GM13976 (cell line): ENCODE measurements around the gene ARL6IP4.

Experiments used
- DNase-seq: peaks from one replicate; pipeline ENCODE4 v3.0.0; 2012; ENCODE audit warnings: low spot score
- CTCF ChIP-seq: IDR thresholded peaks from 2 replicates; pipeline ENCODE4 v1.5.1; 2012; ENCODE audit warnings: borderline replicate concordance, mild to moderate bottlenecking; ENCODE audit not compliant: insufficient read depth; ENCODE audit errors: extremely low read depth, missing control alignments, control extremely low read depth
- in situ Hi-C: fragments of 300-500 bp; cut with MboI; formaldehyde crosslinking; loops from one replicate; pipeline ENCODE4 v1.12.0; 2022; ENCODE audit warnings: low sequenced_read_pairs, mixed read lengths, inconsistent platforms; ENCODE audit not compliant: unreplicated experiment

Gene ARL6IP4

GRCh38 chr12:123022846-123023245 lies 42.4 kb downstream of the ARL6IP4 start:
- TF ChIP-seq CTCF: no peak
- in situ Hi-C loops: no loop called here
- DNase-seq: no peak

DNA sequence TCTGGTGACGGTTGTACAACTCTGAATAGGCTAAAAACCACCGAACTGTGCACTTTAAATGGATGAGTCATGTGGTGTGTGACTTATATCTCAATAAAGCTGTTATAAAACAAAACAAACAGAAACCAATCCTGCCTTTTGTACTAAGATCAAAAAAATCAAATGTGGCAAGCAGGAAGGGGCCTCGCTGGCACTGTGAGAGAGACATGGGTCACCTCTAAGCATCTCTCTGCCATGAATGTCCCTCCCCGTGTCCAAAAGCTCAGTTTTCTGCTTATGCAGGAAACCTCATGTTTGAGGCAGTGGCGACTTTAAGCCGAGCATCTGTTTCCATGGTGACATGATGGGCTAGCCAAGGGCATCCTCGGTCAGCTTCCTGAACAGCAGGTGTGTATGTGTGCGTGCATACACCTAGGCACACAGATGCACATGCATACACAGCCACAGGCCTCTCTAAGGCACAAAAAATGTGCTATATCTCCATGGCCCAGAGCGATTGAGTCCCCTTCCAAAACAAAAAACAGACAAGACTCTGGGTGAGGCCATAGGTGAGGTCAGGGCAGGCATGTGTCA lies 44.4 kb downstream of the ARL6IP4 start:
- TF ChIP-seq CTCF: no peak
- in situ Hi-C loops: no loop called here
- DNase-seq: no peak

DNA sequence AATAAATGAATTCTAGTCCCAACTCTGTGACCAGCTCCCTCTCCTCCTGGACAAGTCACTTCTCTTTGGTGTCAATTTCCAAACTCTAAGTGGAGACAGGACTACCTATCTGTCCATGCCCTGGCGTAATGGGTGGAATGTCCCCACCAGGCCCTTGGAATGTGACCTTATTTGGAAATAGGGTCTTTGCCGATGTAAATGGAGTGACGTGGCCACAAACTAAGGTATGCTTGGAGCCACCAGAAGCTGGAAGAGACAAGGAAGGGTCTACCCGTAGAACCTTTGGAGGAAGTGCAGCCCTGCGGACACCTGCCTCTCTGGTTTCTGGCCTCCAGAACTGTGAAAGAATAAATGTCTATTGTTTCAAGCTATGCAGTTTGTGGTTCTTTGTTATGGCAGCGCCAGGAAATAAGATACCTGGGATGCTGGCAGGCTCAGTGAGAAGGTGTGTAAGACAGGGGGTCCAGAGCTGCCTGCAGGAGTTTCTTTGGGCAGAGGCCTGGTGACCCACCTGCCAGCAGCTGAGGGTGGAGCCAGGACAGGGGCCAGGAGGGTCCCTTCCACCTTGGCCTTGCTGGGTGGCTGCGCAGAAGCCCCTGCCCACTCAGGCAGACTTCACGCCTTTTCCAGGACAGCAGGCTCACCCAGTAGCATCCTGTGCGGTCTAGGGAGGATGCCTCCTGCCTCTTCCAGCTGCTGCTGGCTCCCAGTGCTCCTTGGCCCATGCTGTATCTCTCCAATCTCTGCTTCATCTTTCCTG lies 45.8 kb downstream of the ARL6IP4 start:
- in situ Hi-C loops: no loop called here
- no peak for DNase-seq
- no peak for TF ChIP-seq CTCF

DNA sequence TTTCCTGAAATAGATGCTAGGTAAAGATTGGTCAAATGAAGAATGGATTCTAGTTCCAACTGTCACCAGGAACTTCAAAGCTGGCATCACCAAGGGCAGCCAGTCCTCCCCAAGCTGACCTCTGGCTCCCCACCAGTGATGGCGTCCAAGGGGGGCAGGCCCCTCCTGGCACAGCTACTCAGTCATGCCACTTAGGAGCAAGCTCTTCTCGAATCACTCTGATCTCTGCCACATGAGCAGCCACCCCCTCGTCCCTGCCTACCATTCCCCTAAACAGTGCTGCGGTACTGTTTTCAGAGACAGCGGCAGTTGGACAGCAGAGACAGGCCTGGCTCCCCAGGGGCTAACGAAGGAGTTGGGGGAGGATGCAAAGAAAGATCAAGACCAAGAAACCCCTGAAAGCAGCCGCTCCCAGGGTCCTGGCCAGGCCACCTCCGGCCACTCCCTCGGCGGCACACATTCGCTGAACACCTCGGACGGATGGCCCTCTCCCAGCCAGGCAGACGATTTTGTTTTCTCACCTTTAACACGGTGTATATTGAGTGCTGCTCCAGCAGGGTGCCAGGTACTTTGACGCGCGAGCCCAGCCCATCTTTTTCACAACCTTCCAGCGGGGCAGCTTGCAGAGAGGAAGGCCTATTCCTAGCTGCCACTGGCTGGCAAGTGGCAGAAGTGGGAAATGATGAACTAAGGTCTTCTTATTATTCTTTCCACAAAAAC lies 47.4 kb downstream of the ARL6IP4 start:
- DNase-seq: no peak

DNA sequence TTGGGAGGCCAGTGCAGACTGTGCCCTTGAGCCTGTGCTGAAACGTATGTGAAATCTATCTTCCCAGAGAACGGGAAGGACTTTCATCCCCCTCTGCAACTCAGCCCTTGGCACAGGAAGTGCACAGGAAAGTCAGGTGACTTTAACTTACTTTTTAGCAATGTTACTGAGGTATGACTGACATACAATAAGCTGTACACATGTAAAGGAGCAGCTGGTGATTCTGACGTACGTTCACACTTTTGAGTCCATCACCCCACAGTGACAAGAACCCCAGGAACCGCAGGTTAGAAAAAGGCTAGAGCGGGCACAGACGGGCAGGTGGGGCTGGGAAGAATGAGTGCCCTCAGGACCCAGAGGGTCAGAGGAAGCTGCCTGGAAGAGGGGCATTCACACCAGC lies 48.0 kb downstream of the ARL6IP4 start:
- in situ Hi-C loops: no loop called here
- DNase-seq: no peak
- no peak for TF ChIP-seq CTCF

More for the DNA sequence above, 47.4 kb downstream of the ARL6IP4 start:
- in situ Hi-C loops: no loop called here
- TF ChIP-seq CTCF: no peak

GRCh38 chr12:123029550-123029949 lies 49.1 kb downstream of the ARL6IP4 start:
- DNase-seq: no peak
- no peak for TF ChIP-seq CTCF
- in situ Hi-C loops: no loop called here
